Motor neuron (in vitro differentiated cells): ENCODE results near the gene NOP53. TPM values are rescaled to one million over a fixed set of nuclear protein-coding genes. Genes with fewer than 3 reads are reported as not detected.
A peak's percentile ranks its signal among the peaks of the same experiment; 100 is the strongest.
"Not testable (repeated sequence)": the region's sequence is repeated elsewhere in the genome, so short reads cannot be mapped to it uniquely, and the experiment has no call there.

Source experiments
- ATAC-seq, 8 experiments: fragments of 200-7000 bp; cut with Tn5 transposase; replicated peaks in 6 of 8; 2 replicates each; pipeline ENCODE4 v1.8.0; 2021; ENCODE audit warnings: mild to moderate bottlenecking in 8 of 8, moderate library complexity in 8 of 8
- H3K27ac ChIP-seq, 2 donors: fragments of 250-450 bp; sonication (Bioruptor Pico); 2 replicates each; pipeline ENCODE4 v1.9.0; 2021; ENCODE audit warnings: antibody characterized with exemption in 2 of 2, mild to moderate bottlenecking in 2 of 2, moderate library complexity in 1 of 2
- H3K4me1 ChIP-seq, 2 donors: fragments of 250-450 bp; sonication (Bioruptor Pico); replicated peaks in 1 of 2; 2 replicates each; pipeline ENCODE4 v1.6.1; 2021; ENCODE audit warnings: antibody characterized with exemption in 2 of 2, mild to moderate bottlenecking in 2 of 2, moderate library complexity in 1 of 2
- H3K4me3 ChIP-seq, 5 donors: fragments of 250-450 bp; sonication (Bioruptor Pico); 2 replicates each; pipeline ENCODE4 v1.9.0; 2021; ENCODE audit warnings: antibody characterized with exemption in 5 of 5, mild to moderate bottlenecking in 5 of 5, moderate library complexity in 4 of 5
- WGBS, 10 experiments: fragments of 450-650 bp; shearing (Covaris generic); methylation state at CpG; one replicate each; pipeline ENCODE4 v1.0.0; 2022; 5-methylcytosine and 5-hydroxymethylcytosine counted together
- in situ Hi-C, 9 experiments: fragments of 400-800 bp; cut with MboI; loops; one replicate each; pipeline ENCODE4 v1.15.0; 2021; ENCODE audit warnings: low sequenced_read_pairs in 9 of 9, low pct_unique_long_range_greater_than_20kb in 2 of 9; ENCODE audit not compliant: unreplicated experiment in 9 of 9
- total RNA-seq, 8 experiments: library from RNA; unstranded; fragments of 300-600 nt; gene quantifications; 2 replicates each; pipeline versions ENCODE4 v1.2.3 to v1.2.4, GENCODE V29; 2022

Gene NOP53
- total RNA-seq, 8 experiments from 2014 or later = 106 to 243 (median 168) TPM

DNA sequence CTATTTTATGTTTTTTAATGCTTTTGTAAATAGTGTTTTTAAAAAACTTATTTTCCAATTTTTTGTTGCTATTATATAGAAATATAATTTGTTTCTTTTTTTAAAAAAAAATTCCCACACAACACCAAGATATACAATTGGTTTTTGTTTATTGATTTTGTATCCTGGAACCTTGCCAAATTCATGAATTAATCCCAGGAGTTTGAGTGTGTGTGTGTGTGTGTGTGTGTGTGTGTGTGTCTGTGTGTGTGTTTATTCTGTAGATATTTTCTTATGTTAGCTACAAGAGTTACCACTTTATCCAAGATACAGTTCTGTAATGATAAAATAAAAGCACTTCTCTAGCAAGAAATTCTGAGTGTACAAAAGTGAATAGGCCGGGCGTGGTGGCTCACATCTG lies 51.4 kb downstream of the NOP53 start:
- H3K4me1 ChIP-seq = no peaks in the 10 kb centered on the region
- H3K4me3 ChIP-seq = no peak overlapping the region
- in situ Hi-C loops = no loop called here
- WGBS, 10 experiments = 83 to 100% (median 90%) methylated on average over 2 of the region's 2 CpGs; no CpG with 5 or more reads in 7 of the 10 experiments
- ATAC-seq = no peak
- no peak overlapping the region for H3K27ac ChIP-seq

DNA sequence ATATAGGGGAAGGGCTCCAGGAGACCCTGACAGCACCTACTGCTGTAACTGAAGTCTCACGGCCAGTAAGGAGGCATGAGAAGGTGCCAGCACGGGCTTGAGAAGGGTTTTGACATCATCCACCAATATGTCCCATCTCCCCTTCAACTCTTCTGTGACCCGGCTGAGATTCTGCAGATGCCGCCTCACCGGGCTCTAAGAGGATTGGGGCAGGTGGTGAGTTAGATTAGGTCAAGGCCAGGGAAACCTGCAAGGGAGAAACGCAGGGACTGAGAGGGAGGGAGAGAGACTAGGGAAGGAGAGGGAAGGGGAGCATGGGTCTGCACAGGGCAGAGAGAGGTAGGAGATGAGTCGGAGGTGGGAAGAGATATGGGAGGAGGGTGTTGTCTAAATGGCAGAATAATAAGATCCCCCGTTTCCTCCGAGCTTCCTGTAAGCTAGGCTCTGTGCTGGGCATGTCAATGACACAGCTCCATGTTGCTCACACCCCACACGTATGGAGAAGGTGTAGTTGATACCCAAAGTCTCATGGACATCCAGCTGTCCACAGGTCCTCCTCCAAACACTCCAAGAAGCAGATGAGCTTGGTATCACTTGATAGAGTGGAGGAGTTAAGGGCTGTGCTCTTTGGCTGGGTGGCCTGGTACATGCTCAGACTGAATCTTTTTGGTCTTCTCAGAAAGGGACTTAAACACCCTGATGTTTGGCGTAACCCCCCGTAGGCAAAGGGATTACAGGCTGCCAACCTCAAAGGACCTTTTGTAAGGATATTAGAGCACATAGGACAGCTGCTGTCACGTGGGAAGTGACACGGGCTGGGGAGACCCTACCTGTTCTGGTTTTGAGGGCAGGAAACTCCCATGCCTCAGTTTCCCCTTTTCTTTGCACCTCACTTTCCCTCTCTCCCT lies 52.9 kb downstream of the NOP53 start:
- ATAC-seq = no peak
- Histone ChIP-seq H3K27ac (no peak overlapping the region), H3K4me1 (no peaks in the 10 kb centered on the region), H3K4me3 (no peak overlapping the region)
- in situ Hi-C loops = no loop called here
- 20 to 100% (median 65%) methylated on average over 1 to 7 of the region's 14 CpGs for WGBS, 10 experiments

DNA sequence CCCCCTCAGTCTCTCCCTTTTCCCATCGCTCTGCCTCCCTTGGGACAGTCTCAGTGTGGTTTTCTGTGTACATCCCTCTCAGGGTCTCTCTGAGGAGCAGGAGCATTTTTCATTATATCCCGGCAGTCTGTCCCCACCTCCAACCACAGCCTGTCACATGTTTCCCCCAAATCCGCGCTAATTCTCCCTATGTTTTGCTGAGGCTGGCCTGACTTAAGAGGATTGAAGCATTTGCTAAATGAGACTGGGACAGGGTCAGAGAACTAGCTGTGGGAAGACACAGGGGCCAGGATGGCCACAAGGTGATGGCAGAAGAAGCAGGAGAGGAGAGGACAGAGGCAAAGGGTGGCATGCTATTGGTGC lies 53.5 kb downstream of the NOP53 start:
- Histone ChIP-seq H3K4me1 (no peaks in the 10 kb centered on the region), H3K27ac (no peak overlapping the region), H3K4me3 (no peak overlapping the region)
- ATAC-seq = no peak
- in situ Hi-C loops = no loop called here
- 25 to 100% (median 76%) methylated on average over 1 to 4 of the region's 4 CpGs for WGBS, 10 experiments

DNA sequence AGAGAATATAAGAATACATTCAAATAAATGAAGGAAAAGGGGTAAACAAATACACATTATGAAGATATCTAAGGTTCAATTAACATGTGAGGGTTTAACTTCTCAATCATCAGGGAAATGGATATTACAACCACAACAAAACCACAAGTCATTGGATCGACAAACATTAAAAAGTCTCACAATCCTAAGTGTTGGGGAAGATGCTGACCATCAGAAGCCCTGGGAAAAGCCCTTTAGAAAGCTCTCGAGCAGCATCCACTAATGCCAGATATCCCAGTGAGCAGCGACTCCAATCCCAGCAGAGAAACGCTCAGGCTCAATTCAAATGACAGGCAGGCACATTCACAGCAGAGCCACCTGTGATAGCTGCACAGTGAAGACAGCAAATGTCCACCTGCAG lies 55.9 kb downstream of the NOP53 start:
- no peak overlapping the region for H3K27ac ChIP-seq
- in situ Hi-C loops = no loop called here

DNA sequence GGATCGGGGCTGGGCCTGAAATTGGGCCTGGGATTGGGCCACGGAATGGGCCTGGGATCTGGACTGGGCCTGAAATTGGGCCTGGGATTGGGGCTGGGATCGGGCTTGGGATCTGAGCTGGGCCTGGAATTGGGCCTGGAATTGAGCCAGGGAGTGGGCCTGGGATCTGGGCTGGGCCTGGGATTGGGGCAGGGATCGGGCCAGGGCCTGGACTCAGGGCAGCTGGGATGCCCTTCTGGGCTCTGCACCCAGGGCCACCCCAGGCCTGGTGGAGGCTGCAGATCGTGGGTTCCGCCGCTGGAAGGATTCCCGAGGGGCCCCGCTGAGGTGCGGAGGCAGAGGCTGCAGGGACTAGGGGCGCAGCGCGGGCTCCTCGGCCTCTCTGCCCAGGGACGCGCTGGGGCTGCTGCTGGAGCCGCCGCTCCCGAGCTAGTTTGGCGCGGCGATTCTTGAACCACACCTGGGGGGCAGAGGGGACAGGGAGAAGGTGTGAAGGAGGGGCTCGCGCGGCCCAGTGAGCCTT lies 57.2 kb downstream of the NOP53 start:
- ATAC-seq = no peak
- no peaks in the 10 kb centered on the region for H3K4me1 ChIP-seq
- WGBS, 10 experiments = 80 to 100% methylated on average over 1 of the region's 25 CpGs; no CpG with 5 or more reads in 8 of the 10 experiments
- in situ Hi-C loops = no loop called here
- no peak overlapping the region for H3K27ac ChIP-seq
- H3K4me3 ChIP-seq = no peak overlapping the region

More for the DNA sequence above, 55.9 kb downstream of the NOP53 start:
- no peak for ATAC-seq
- 29 to 90% (median 75%) methylated on average over 1 to 4 of the region's 4 CpGs; no CpG with 5 or more reads in 1 of the 10 experiments for WGBS, 10 experiments
- no peaks in the 10 kb centered on the region for H3K4me1 ChIP-seq
- H3K4me3 ChIP-seq = no peak overlapping the region

DNA sequence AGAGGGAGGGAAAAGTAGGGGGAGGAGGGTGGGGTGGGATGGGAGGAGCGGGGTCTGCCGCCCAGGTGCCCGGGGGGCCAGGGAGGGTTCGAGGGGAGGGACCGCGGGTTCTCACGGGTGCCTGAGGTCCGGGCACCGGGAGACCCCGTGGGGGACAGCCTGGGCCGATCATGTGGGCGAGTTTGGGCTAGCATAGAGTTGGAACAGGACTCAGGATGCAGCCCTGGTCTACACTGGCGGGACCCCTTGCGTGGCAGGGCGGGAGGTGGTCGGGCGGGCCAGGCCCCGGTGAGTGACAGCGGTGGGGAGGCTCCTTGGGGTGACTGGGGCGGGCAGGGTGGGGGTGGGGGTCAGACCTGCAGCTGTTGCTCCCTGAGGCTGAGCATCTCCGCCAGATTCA lies 57.8 kb downstream of the NOP53 start:
- in situ Hi-C loops, ATAC-seq, H3K4me3 ChIP-seq, H3K4me1 ChIP-seq, H3K27ac ChIP-seq: not testable (repeated sequence)
- WGBS, 10 experiments = no CpG with 5 or more reads among the region's 21 CpGs

DNA sequence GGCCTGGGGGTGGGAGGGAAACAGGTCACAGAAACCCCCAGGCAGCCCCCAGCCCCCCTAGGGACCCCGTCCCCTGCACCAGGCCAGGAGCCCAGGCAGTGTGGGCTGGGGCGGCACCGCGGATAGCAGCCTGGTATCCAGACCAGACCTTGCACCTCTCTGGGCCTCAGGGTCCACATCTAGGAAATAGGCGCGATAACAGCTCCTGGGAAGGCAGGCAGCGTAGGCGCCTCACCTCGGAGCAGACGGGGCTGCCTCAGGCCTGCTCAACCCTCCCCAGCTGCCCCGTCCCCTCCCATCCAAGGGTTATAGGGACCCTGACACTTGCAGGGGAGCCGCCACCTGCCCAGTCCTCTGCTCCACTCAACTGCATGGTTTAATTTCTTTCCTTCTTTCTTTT lies 58.3 kb downstream of the NOP53 start:
- WGBS, 10 experiments = no CpG with 5 or more reads among the region's 12 CpGs
- ATAC-seq = peak in 1 of 8 experiments; percentile 22
- H3K4me3 ChIP-seq, in situ Hi-C loops, H3K27ac ChIP-seq, H3K4me1 ChIP-seq: not testable (repeated sequence)

DNA sequence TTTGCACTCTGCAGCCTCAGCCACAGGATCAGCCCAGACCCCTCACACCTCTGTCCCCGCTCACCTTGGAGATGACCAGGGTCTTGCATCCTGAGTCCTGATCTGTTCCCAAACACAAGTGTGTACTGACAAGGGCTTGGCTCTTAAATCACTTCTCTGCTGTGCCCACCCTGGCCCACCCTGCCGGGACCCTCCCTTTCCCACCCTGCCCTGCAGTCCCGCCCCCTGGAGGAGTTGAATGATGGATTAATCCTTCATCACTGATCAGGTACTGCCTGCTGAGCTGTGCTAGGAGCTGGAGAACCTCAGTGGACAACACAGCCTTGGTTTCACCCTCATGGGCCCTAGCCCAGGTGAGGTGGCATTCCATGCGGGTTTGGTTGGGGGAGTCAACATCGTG lies 59.1 kb downstream of the NOP53 start, which contains the start of gene TPRX1:
TSS of gene TPRX1 (minus strand) at position 101 of the 400 bp plus-strand sequence. CDS start at position 89, 12 bp downstream.
- H3K4me1 ChIP-seq, in situ Hi-C loops, H3K27ac ChIP-seq, H3K4me3 ChIP-seq: not testable (repeated sequence)
- WGBS, 10 experiments = no CpG with 5 or more reads among the region's 5 CpGs
- peak in 1 of 8 experiments; percentile 21 for ATAC-seq

DNA sequence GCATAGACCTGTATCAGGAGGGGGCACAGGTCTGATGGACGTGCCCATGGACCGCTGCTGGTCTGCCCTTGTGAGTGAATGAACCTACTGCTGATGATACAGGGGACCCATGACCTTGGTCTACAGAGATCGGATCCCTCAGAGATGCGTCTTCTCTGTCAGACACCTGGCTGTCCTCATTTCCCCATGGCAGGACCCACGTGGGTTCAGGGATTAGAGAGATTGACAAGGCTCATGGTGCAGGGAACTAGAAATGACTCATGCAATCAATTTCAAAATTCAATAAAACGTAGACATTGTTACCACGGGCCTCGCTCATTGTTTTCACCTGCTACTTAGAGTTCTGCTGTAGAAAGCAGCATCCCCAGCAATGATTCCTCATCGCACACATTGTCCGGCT lies 60.0 kb downstream of the NOP53 start:
- in situ Hi-C loops = no loop called here
- no peaks in the 10 kb centered on the region for H3K4me1 ChIP-seq
- 43 to 100% (median 83%) methylated on average over 2 to 9 of the region's 10 CpGs; no CpG with 5 or more reads in 2 of the 10 experiments for WGBS, 10 experiments

DNA sequence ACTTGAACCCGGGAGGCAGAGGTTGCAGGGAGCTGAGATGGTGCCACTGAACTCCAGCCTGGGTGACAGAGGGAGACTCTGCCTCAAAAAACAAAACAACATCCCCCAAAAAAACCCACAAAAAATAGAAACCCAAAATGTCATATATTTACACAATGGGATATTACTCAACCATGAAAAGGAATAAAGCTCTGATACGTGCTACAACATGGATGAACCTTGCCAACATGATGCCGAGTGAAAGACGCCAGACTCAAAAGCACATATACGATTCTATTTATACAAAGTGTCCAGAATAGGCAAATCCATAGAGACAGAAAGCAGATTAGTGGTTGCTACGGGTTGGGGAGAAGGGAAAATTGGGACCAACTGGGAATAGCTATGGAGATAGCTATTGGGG lies 61.1 kb downstream of the NOP53 start:
- Histone ChIP-seq H3K27ac (no peak overlapping the region), H3K4me1 (no peaks in the 10 kb centered on the region), H3K4me3 (no peak overlapping the region)
- in situ Hi-C loops = no loop called here
- WGBS, 10 experiments = 58 to 100% (median 80%) methylated on average over 1 to 6 of the region's 6 CpGs; no CpG with 5 or more reads in 1 of the 10 experiments
- ATAC-seq = no peak

More for the DNA sequence above, 60.0 kb downstream of the NOP53 start:
- H3K27ac ChIP-seq = no peak overlapping the region
- H3K4me3 ChIP-seq = no peak overlapping the region
- peak in 3 of 8 experiments; percentile 19 to 58 (median 35) for ATAC-seq

Other genes starting within 250 kb of the NOP53 start
- 100 to 1,000 TPM in 5 of 8 experiments, 10 to 100 TPM in 3; 65.3 to 168 (median 103) TPM for gene NAPA, start 230.5 kb upstream of the NOP53 start, total RNA-seq
- gene ZNF541, start 172.4 kb upstream of the NOP53 start, total RNA-seq = under 1 TPM in 4 of 8 experiments, not detected in 4; 0.04 to 0.43 (median 0.16) TPM
- 1 to 10 TPM; 1.6 to 9.1 (median 5.5) TPM for gene BICRA, start 136.4 kb upstream of the NOP53 start, total RNA-seq
- 10 to 100 TPM in 3 of 8 experiments, 1 to 10 TPM in 4, under 1 TPM in 1; 0.38 to 43.6 (median 4.8) TPM for gene EHD2, start 32.1 kb upstream of the NOP53 start, total RNA-seq
- 100 to 1,000 TPM in 7 of 8 experiments, 10 to 100 TPM in 1; 99.2 to 427 (median 228) TPM for gene SELENOW, start 33.2 kb downstream of the NOP53 start, total RNA-seq
- gene TPRX1, start 59.0 kb downstream of the NOP53 start, total RNA-seq = 1 to 10 TPM in 1 of 8 experiments, under 1 TPM in 3, not detected in 4; 0.33 to 1.1 (median 0.46) TPM
- gene CRX, start 76.4 kb downstream of the NOP53 start, total RNA-seq = 1 to 10 TPM in 2 of 8 experiments, under 1 TPM in 5, not detected in 1; 0.05 to 3.0 (median 0.63) TPM
- 1 to 10 TPM in 1 of 8 experiments, under 1 TPM in 3, not detected in 4; 0.46 to 1.3 (median 0.53) TPM for gene TPRX2, start 113.7 kb downstream of the NOP53 start, total RNA-seq
- gene SULT2A1, start 140.8 kb downstream of the NOP53 start, total RNA-seq = under 1 TPM in 1 of 8 experiments, not detected in 7; 0.19 TPM
- not detected for gene BSPH1, start 246.6 kb downstream of the NOP53 start, total RNA-seq
- gene ELSPBP1, start 249.1 kb downstream of the NOP53 start, total RNA-seq = 1 to 10 TPM in 2 of 8 experiments, under 1 TPM in 2, not detected in 4; 0.22 to 2.1 (median 1.1) TPM